Adipocyte (in vitro differentiated cells): ENCODE data around the gene NELFB.

Experiments used
- DNase-seq: peaks from one replicate; pipeline ENCODE4 v3.0.0-alpha.2; 2015; ENCODE audit warnings: low read depth
- H3K27me3 ChIP-seq: replicated peaks from 2 replicates; pipeline ENCODE4 v1.7.0; 2013; ENCODE audit warnings: mild to moderate bottlenecking, low read length, moderate library complexity; ENCODE audit not compliant: control insufficient read depth, insufficient read depth
- H3K36me3 ChIP-seq: 2 replicates; pipeline ENCODE4 v1.7.0; 2013; ENCODE audit warnings: low read length, mild to moderate bottlenecking, moderate library complexity; ENCODE audit not compliant: control insufficient read depth, insufficient read depth, severe bottlenecking
- H3K4me1 ChIP-seq: 2 replicates; pipeline ENCODE4 v1.7.0; 2013; ENCODE audit warnings: mild to moderate bottlenecking, low read length, moderate library complexity; ENCODE audit not compliant: control insufficient read depth, insufficient read depth
- H3K4me3 ChIP-seq: 2 replicates; pipeline ENCODE4 v1.7.0; 2013; ENCODE audit warnings: mild to moderate bottlenecking, low read length, moderate library complexity
- H3K9ac ChIP-seq: 2 replicates; pipeline ENCODE4 v1.7.0; 2013; ENCODE audit warnings: mild to moderate bottlenecking, low read length, moderate library complexity
- H3K9me3 ChIP-seq: 2 replicates; pipeline ENCODE4 v1.7.0; 2013; ENCODE audit warnings: mild to moderate bottlenecking, low read length, moderate library complexity; ENCODE audit not compliant: control insufficient read depth

The NELFB gene

GRCh38 chr9:137321726-137322361 lies 66.7 kb downstream of the NELFB start:
- Histone ChIP-seq H3K27me3 (peaks cover 8% of the 10 kb centered on the region), H3K4me1 (peaks cover 4% of the 10 kb centered on the region), H3K9ac (no peak overlapping the region), H3K9me3 (no peaks in the 10 kb centered on the region), H3K36me3 (no peaks in the 10 kb centered on the region), H3K4me3 (no peak overlapping the region)
- DNase-seq, result no peak
